GM21786 (cell line): ENCODE measurements around the gene UCMA.

Experiments used
- ATAC-seq: cut with Tn5 transposase; IDR thresholded peaks from one replicate; pipeline ENCODE4 v1.9.1; 2021; ENCODE audit not compliant: unreplicated experiment

UCMA gene

DNA sequence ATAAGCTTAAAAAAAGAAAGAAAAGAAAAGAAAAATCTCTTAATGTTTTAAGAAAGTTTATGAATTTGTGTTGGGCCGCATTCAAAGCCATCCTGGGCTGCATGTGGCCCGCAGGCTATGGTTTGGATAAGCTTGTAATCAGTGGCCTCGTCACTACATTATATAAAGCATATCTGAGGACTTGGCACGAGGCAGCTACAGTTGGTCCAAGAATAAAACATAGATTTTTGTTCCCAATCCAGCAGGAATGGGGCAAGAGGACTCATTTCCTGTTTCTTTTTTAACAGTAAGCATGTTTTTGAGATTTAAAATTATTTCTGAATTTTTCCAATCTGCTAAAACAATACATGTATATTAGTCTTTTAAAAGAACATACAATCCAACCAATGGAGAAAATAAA, 44.2 kb downstream of the UCMA start:
- no peak for ATAC-seq

DNA sequence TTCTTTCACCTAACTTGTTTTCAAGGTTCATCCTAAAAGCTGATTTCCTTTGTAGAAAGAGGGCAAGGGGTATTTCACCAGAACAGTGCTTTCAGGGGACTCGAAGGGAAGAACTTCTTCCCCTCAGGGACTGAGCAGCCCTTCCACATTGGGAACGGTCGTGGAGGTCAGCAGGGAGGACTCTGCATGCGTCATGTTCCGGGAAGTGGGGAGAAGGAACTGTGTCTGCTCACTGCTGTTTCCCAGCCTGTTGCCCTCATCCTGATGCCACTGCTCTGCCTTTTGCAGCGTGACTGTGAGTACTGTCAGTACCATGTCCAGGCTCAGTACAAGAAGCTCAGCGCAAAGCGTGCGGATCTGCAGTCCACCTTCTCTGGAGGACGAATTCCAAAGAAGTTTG, 45.6 kb downstream of the UCMA start:
- no peak for ATAC-seq

DNA sequence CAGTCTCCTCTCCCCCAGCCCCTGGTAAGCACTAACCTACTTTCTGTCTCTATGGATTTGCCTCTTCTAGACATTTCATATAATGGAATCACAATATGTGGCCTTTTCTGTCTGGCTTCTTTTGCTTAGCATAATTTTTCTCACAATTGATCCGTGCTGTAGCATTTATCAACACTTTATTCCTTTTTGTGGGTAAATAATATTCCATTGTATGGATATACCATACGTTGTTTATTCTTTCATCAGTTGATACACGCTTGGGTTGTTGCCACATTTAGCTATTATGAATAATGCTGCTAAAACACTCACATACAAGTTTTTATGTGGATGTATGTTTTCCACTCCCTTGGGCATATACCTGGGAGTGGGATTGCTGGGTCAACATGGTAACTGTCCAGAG, 47.0 kb downstream of the UCMA start:
- ATAC-seq = no peak

DNA sequence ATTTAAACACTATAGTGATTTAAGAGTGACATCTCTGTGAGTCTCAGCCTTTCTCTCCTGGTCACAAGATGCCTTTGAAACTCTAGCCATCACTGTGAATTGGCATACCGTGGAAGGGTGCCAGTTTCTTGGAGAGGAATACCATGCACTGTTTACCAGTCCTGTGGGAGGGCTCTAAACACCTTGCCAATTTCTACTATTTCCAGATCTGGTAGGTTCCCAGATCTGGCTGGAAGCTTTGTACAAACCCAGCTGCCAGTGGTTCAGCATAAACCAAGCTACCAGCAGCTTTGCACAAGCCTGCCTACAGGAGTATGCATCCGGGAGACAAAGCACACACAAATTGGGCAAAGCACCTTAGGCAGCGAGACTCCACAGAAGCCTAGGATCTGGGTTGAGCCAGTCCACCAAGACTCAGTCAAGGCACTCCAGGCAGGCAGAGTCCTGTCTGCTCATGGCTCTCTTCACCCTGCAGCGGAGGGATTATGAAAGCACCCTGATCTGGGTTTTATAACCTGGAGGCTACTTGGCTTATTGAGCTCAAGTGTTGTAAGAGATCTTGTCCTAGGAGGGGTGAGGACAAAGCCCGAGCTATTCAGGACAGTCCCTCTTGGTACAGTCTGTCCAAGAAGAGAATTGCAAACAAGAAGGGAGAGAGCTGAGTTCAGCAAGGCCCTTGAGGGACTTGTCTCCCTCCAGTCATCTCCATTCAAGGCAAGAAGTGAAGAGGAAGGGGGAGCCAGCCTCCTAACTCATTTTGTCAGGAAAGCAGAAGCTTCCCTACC, 49.3 kb downstream of the UCMA start:
- ATAC-seq = no peak

DNA sequence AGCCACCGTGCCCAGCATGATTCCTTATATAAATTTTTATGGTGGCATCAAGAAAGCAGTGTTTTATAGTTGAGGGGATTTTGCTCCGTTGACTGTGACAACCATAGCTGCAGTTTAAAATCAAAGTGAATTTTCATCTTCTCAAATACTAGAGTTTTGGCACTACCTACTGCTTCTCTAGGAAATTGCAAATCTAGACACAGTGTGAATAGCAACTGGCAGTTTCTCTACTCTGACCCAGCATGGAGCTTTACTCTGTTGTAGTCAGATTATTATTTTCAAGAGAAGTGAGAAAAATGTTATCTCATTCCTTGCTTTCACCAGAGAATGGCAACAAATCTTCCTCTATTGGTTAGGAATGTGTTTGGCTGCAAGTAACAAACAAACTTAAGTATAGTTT, 49.9 kb downstream of the UCMA start:
- no peak for ATAC-seq

DNA sequence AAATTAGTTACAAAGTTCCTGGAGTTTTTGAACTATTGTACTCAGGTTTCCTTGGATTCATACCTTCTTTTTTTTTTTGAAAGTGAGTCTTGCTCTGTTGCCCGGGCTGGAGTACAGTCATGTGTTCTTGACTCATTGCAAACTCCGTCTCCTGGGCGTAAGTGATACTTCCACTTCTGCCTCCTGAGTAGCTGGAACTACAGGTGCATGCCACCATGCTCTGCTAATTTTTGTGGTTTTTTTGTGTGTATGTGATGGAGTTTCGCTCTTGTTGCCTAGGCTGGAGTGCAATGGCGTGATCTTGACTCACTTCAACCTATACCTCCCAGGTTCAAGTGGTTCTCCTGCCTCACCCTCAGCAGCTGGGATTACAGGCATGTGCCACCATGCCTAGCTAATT, 50.5 kb downstream of the UCMA start:
- peak; percentile 39 for ATAC-seq

DNA sequence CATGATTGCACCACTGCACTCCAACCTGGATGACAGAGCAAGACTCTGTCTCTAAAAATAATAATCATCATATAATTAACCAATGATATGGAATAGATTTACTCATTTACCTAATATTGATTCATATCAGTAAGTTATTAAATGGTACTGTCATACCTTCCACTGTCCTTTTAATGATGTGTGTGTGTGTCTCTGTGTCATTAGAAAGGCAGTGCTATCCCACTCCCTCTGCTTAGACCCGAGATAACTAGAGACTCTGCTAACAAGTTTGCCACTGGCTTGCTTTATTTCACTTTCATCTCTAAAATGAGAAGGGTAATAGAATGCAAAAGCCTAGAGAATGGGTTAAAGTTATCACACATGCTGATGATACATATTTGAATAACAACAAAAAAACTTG, 51.8 kb downstream of the UCMA start:
- no peak for ATAC-seq

DNA sequence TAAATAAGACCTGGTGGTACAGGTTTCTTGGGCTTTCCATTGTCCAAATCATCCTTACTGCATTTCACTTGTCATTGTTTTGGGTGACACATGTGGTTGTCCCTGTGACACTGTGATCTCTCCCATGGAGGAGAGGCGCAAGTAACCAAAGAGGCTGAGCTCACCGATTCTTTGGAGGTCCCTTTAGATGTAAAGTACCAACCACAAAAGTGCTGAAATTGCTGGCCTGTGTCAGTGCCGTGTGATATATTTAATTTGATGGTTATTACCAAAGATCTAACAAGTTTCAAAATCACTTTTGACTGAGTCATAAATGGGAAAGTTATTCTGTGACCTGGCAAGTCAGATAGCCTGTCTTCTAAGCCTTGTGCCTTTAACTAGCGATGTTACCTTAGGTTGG, 53.4 kb downstream of the UCMA start:
- ATAC-seq = no peak

DNA sequence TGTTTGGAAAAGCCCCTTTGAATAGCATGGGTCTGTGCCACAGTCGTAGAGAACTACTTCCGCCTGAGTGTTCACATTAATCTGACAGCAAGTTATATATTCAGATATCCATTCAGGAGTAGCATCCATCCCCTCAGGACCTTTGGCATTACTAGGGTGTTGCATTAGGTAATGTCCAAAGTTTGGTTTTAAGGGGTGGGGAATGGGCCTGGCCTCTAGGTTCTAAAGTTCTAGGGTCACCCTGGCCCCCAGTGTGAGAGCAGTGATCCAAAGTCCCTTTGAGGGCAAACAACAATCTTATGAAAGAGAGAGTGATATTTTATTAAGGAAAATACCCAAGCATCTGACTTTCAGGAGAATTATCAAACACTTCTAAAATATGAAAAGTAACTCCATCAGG, 60.6 kb downstream of the UCMA start:
- ATAC-seq = no peak
